Body of pancreas (tissue), 4 donors: ENCODE results near the gene FBXL5.

ENCODE experiments used
- POLR2A ChIP-seq, 3 donors: fragments of 450-650 bp; IDR thresholded peaks; one replicate each; pipeline ENCODE4 v1.6.1; 2016; ENCODE audit warnings: antibody characterized with exemption in 3 of 3, mild to moderate bottlenecking in 2 of 3
- TF ChIP-seq, protein P1 (sequence below), 7 experiments: fragments of 450-650 bp in 4 of 7; fragments of 200-600 bp in 3 of 7; sonication (generic) in 3 of 7; IDR thresholded peaks; one replicate each; pipeline ENCODE4 v1.5.1; 2016 to 2019; ENCODE audit warnings: antibody characterized with exemption in 7 of 7

DNA sequence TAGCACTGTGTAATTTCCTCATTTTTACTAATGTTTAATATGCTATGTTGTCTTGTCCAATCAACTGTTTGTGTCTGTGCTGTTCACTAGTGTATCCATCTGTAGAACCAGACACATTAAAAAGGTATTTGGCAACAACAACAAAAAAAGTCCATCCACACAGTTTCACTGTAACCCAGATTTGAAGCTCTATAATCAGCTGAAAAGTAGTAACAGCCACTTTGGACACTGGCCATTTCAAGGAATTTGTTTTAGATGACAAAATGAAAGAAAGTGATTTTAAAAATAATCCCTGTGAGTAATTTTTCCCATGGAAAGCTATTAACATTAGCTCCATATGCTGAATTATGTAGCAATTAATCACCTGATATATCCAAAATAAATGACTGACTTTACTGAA lies 2.2 kb upstream of the FBXL5 start:
- TF ChIP-seq, protein P1, sequence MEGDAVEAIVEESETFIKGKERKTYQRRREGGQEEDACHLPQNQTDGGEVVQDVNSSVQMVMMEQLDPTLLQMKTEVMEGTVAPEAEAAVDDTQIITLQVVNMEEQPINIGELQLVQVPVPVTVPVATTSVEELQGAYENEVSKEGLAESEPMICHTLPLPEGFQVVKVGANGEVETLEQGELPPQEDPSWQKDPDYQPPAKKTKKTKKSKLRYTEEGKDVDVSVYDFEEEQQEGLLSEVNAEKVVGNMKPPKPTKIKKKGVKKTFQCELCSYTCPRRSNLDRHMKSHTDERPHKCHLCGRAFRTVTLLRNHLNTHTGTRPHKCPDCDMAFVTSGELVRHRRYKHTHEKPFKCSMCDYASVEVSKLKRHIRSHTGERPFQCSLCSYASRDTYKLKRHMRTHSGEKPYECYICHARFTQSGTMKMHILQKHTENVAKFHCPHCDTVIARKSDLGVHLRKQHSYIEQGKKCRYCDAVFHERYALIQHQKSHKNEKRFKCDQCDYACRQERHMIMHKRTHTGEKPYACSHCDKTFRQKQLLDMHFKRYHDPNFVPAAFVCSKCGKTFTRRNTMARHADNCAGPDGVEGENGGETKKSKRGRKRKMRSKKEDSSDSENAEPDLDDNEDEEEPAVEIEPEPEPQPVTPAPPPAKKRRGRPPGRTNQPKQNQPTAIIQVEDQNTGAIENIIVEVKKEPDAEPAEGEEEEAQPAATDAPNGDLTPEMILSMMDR (IDR thresholded peaks at IDR 0.05), result no peak
- TF ChIP-seq POLR2A (IDR thresholded peaks at IDR 0.05), result no peak
